Mesothelial cell of epicardium (in vitro differentiated cells): ENCODE results near the gene NMD3. TPM values are rescaled to one million over a fixed set of nuclear protein-coding genes. Genes with fewer than 3 reads are reported as not detected.

Source experiments
- DNase-seq, 2 experiments: peaks; one replicate each; pipeline ENCODE4 v3.0.0; 2021; ENCODE audit warnings: low spot score in 2 of 2; ENCODE audit not compliant: unreplicated experiment in 2 of 2
- H3K27ac Mint-ChIP-seq: 2 replicates; pipeline ENCODE4 v1.8.0; 2021; ENCODE audit warnings: mixed read lengths
- H3K27me3 Mint-ChIP-seq: 2 replicates; pipeline ENCODE4 v1.8.0; 2021; ENCODE audit warnings: low read depth, mixed read lengths
- H3K36me3 Mint-ChIP-seq: 2 replicates; pipeline ENCODE4 v1.8.0; 2021; ENCODE audit warnings: mixed read lengths
- H3K4me1 Mint-ChIP-seq: 2 replicates; pipeline ENCODE4 v1.8.0; 2021; ENCODE audit warnings: mixed read lengths
- H3K4me3 Mint-ChIP-seq: 2 replicates; pipeline ENCODE4 v1.8.0; 2021; ENCODE audit warnings: mild to moderate bottlenecking, moderate library complexity, mixed read lengths
- H3K9me3 Mint-ChIP-seq: 2 replicates; pipeline ENCODE4 v1.8.0; 2021; ENCODE audit warnings: mixed read lengths
- total RNA-seq: library from RNA; stranded (reverse); gene quantifications from 3 replicates; pipeline ENCODE4 v1.2.1, GENCODE V29; 2021
- TF ChIP-seq, protein P1 (sequence below): fragments of 200-600 bp; sonication (generic); IDR thresholded peaks from one replicate; pipeline ENCODE4 v1.5.0; 2021; ENCODE audit warnings: antibody characterized with exemption; ENCODE audit not compliant: unreplicated experiment

The NMD3 gene
- total RNA-seq, 1 donor from 2014 or later: 51.1 TPM

GRCh38 chr3:161233557-161233956, 12.4 kb downstream of the NMD3 start:
- Mint-ChIP-seq H3K27ac (no peak overlapping the region), H3K9me3 (no peaks in the 10 kb centered on the region), H3K27me3 (no peaks in the 10 kb centered on the region), H3K4me3 (no peak overlapping the region), H3K4me1 (no peaks in the 10 kb centered on the region), H3K36me3 (peaks cover 29% of the 10 kb centered on the region)
- TF ChIP-seq, protein P1, sequence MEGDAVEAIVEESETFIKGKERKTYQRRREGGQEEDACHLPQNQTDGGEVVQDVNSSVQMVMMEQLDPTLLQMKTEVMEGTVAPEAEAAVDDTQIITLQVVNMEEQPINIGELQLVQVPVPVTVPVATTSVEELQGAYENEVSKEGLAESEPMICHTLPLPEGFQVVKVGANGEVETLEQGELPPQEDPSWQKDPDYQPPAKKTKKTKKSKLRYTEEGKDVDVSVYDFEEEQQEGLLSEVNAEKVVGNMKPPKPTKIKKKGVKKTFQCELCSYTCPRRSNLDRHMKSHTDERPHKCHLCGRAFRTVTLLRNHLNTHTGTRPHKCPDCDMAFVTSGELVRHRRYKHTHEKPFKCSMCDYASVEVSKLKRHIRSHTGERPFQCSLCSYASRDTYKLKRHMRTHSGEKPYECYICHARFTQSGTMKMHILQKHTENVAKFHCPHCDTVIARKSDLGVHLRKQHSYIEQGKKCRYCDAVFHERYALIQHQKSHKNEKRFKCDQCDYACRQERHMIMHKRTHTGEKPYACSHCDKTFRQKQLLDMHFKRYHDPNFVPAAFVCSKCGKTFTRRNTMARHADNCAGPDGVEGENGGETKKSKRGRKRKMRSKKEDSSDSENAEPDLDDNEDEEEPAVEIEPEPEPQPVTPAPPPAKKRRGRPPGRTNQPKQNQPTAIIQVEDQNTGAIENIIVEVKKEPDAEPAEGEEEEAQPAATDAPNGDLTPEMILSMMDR: no peak
- DNase-seq: no peak

DNA sequence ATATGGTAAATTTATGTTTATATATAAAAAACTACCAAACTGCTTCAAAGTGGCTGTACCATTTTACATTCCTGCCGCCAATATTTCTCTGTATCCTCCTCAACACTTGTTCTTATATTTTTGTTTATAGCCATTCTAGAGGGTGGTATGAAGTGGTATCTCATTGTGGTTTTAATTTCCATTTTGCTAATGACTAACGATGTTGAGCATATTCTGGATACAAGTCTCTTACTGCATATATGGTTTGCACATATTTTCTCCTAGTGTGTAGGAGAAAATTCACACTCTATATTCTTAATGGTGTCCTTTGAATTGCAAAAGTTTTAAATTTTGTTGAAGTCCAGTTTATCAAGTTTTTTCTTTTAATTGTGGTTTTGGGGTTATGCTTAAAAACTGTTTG, 15.1 kb downstream of the NMD3 start:
- no peak for DNase-seq
- Mint-ChIP-seq H3K9me3 (no peaks in the 10 kb centered on the region), H3K27me3 (no peaks in the 10 kb centered on the region), H3K4me1 (no peaks in the 10 kb centered on the region), H3K27ac (no peak overlapping the region), H3K36me3 (peaks cover 38% of the 10 kb centered on the region), H3K4me3 (no peak overlapping the region)
- TF ChIP-seq, protein P1: no peak

- peaks cover 38% of the 10 kb centered on the region for H3K36me3 Mint-ChIP-seq
- TF ChIP-seq, protein P1: no peak
- no peaks in the 10 kb centered on the region for H3K9me3 Mint-ChIP-seq
- H3K4me1 Mint-ChIP-seq: no peaks in the 10 kb centered on the region
- no peak for DNase-seq
- H3K27ac Mint-ChIP-seq: no peak overlapping the region
- H3K27me3 Mint-ChIP-seq: no peaks in the 10 kb centered on the region
- no peak overlapping the region for H3K4me3 Mint-ChIP-seq
These were observed 18.6 kb downstream of the NMD3 start for GRCh38 chr3:161239700-161240099.

GRCh38 chr3:161244538-161244937, 23.4 kb downstream of the NMD3 start:
- H3K4me1 Mint-ChIP-seq: no peaks in the 10 kb centered on the region
- no peak overlapping the region for H3K27ac Mint-ChIP-seq
- TF ChIP-seq, protein P1: no peak
- H3K27me3 Mint-ChIP-seq: no peaks in the 10 kb centered on the region
- H3K4me3 Mint-ChIP-seq: no peak overlapping the region
- H3K9me3 Mint-ChIP-seq: no peaks in the 10 kb centered on the region
- H3K36me3 Mint-ChIP-seq: peaks cover 31% of the 10 kb centered on the region
- no peak for DNase-seq

- Mint-ChIP-seq H3K36me3 (peaks cover 38% of the 10 kb centered on the region), H3K27ac (no peak overlapping the region), H3K9me3 (no peaks in the 10 kb centered on the region), H3K4me3 (no peak overlapping the region), H3K4me1 (no peaks in the 10 kb centered on the region), H3K27me3 (no peaks in the 10 kb centered on the region)
- TF ChIP-seq, protein P1: no peak
- DNase-seq: no peak
These were observed 25.9 kb downstream of the NMD3 start for GRCh38 chr3:161247049-161247448.

DNA sequence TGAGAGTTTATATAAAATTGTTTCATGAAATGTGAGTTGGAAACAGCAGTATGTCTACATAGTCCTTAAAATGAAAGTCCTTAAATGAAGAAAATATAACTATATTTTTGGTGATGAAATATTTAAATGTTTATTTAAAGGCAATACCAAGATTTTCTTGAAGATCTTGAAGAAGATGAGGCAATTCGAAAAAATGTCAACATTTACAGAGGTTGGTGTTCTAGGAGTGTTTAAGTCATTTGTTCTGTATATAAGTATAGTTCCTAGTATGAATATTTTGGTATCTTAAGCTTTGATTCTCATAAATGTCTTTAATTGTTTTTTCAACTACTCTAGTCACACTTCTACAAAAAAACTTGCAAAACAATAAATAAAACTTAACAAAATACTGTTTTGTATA, 29.0 kb downstream of the NMD3 start:
- Mint-ChIP-seq H3K9me3 (no peaks in the 10 kb centered on the region), H3K36me3 (peaks cover 49% of the 10 kb centered on the region), H3K27ac (no peak overlapping the region), H3K27me3 (no peaks in the 10 kb centered on the region), H3K4me3 (no peak overlapping the region), H3K4me1 (no peaks in the 10 kb centered on the region)
- DNase-seq: no peak
- TF ChIP-seq, protein P1: no peak
